Measurements from ENCODE around the gene IRGC.

DNA sequence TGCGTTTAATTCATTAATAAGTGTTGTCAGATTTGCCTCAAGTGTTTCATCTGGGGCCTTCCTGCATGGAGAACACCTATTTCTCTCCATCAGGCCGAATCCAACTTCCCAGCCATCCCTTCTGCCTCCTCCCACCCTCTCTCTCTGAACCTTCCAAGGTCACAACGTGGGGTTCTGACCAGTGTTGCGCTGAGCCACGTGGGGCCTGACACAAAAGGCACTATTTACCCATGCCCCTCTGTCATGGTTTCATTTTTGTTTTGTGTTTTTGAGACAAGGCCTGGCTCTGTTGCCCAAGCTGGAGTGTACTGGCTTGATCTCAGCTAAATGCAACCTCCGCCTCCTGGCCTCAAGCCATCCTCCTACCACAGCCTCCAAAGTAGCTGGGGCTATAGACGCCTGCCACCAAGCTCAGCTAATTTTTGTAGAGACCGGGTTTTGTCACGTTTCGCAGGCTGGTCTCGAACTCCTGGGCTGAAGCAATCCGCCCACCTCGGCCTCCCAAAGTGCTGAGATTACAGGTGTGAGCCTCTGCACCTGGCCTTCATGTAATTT is 8.6 kb upstream of the IRGC start:
- TF ChIP-seq, protein P1, sequence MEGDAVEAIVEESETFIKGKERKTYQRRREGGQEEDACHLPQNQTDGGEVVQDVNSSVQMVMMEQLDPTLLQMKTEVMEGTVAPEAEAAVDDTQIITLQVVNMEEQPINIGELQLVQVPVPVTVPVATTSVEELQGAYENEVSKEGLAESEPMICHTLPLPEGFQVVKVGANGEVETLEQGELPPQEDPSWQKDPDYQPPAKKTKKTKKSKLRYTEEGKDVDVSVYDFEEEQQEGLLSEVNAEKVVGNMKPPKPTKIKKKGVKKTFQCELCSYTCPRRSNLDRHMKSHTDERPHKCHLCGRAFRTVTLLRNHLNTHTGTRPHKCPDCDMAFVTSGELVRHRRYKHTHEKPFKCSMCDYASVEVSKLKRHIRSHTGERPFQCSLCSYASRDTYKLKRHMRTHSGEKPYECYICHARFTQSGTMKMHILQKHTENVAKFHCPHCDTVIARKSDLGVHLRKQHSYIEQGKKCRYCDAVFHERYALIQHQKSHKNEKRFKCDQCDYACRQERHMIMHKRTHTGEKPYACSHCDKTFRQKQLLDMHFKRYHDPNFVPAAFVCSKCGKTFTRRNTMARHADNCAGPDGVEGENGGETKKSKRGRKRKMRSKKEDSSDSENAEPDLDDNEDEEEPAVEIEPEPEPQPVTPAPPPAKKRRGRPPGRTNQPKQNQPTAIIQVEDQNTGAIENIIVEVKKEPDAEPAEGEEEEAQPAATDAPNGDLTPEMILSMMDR (IDR thresholded peaks at IDR 0.05 in 4 of 5, conservative IDR thresholded peaks at IDR 0.05 in 1 of 5) = no peak
- no peak for TF ChIP-seq POLR2A (IDR thresholded peaks at IDR 0.05)
